ENCODE results near the gene RAB27B. TPM values are rescaled to one million over a fixed set of nuclear protein-coding genes. Genes with fewer than 3 reads are reported as not detected.

The RAB27B gene
- total RNA-seq, 1 donor from 2014 or later: 13.4 TPM

GRCh38 chr18:54878659-54879358 is 50.5 kb downstream of the RAB27B start:
- Mint-ChIP-seq H3K4me1 (ENCODE audit: low read depth) (peaks cover 23% of the 10 kb centered on the region), H3K36me3 (ENCODE audit: insufficient read depth) (peaks cover 10% of the 10 kb centered on the region), H3K4me3 (ENCODE audit: low read depth) (no peak overlapping the region), H3K27me3 (peaks cover 5% of the 10 kb centered on the region), H3K27ac (no peak overlapping the region), H3K9me3 (ENCODE audit: low read depth) (no peaks in the 10 kb centered on the region)
- no peak for DNase-seq (ENCODE audit: low spot score, unreplicated experiment)
- TF ChIP-seq CTCF (IDR thresholded peaks at IDR 0.05; ENCODE audit: unreplicated experiment): no peak

GRCh38 chr18:54879691-54880090 is 51.4 kb downstream of the RAB27B start:
- no peak overlapping the region for H3K27ac Mint-ChIP-seq
- no peak for TF ChIP-seq CTCF (IDR thresholded peaks at IDR 0.05; ENCODE audit: unreplicated experiment)
- no peaks in the 10 kb centered on the region for H3K9me3 Mint-ChIP-seq (ENCODE audit: low read depth)
- DNase-seq (ENCODE audit: low spot score, unreplicated experiment): no peak
- H3K4me1 Mint-ChIP-seq (ENCODE audit: low read depth): peaks cover 19% of the 10 kb centered on the region
- H3K27me3 Mint-ChIP-seq: peaks cover 5% of the 10 kb centered on the region
- H3K4me3 Mint-ChIP-seq (ENCODE audit: low read depth): no peak overlapping the region
- peaks cover 10% of the 10 kb centered on the region for H3K36me3 Mint-ChIP-seq (ENCODE audit: insufficient read depth)

- H3K36me3 Mint-ChIP-seq (ENCODE audit: insufficient read depth): peaks cover 17% of the 10 kb centered on the region
- H3K4me3 Mint-ChIP-seq (ENCODE audit: low read depth): no peak overlapping the region
- H3K4me1 Mint-ChIP-seq (ENCODE audit: low read depth): peaks cover 19% of the 10 kb centered on the region
- no peak overlapping the region for H3K27ac Mint-ChIP-seq
- TF ChIP-seq CTCF (IDR thresholded peaks at IDR 0.05; ENCODE audit: unreplicated experiment): no peak
- H3K27me3 Mint-ChIP-seq: peaks cover 5% of the 10 kb centered on the region
- H3K9me3 Mint-ChIP-seq (ENCODE audit: low read depth): peaks cover 4% of the 10 kb centered on the region
- DNase-seq (ENCODE audit: low spot score, unreplicated experiment): no peak
Measured at GRCh38 chr18:54880395-54881105, 52.3 kb downstream of the RAB27B start.

GRCh38 chr18:54881229-54881768 is 53.0 kb downstream of the RAB27B start:
- peaks cover 10% of the 10 kb centered on the region for H3K9me3 Mint-ChIP-seq (ENCODE audit: low read depth)

More at GRCh38 chr18:54881229-54881768, 53.0 kb downstream of the RAB27B start:
- H3K4me3 Mint-ChIP-seq (ENCODE audit: low read depth): no peak overlapping the region
- H3K27me3 Mint-ChIP-seq: peaks cover 5% of the 10 kb centered on the region
- no peak for DNase-seq (ENCODE audit: low spot score, unreplicated experiment)
- H3K27ac Mint-ChIP-seq: no peak overlapping the region
- TF ChIP-seq CTCF (IDR thresholded peaks at IDR 0.05; ENCODE audit: unreplicated experiment): no peak
- peaks cover 23% of the 10 kb centered on the region for H3K36me3 Mint-ChIP-seq (ENCODE audit: insufficient read depth)
- peaks cover 19% of the 10 kb centered on the region for H3K4me1 Mint-ChIP-seq (ENCODE audit: low read depth)

All from progenitor cell of endocrine pancreas (in vitro differentiated cells).